ENCODE results near the gene TMEM151B.
"Not testable (repeated sequence)": the region's sequence is repeated elsewhere in the genome, so short reads cannot be mapped to it uniquely, and the experiment has no call there.

TMEM151B gene

GRCh38 chr6:44333942-44334341 lies 63.7 kb downstream of the TMEM151B start:
- DNase-seq (ENCODE audit: low read depth in 2 of 2): no peak

DNA sequence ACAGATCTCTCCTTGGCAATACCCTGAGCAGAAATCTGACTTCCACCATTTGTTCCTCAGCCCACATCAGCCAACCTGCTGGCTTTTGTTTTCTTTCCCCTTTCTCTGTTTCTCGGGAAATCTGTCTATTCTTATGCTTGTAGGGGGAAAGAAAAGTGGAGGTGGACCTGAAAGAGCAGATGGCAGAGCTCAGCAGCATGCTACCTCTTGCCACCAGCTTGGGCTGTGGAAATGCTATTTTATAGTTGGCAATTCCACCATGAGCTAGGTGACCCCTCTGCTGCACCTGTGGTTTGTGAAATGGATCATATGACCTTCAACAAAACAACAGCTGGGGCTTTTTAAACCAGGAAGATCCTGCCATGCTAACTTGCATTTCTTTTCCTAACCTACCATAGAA lies 65.4 kb downstream of the TMEM151B start:
- no peak for DNase-seq (ENCODE audit: low read depth in 2 of 2)

DNA sequence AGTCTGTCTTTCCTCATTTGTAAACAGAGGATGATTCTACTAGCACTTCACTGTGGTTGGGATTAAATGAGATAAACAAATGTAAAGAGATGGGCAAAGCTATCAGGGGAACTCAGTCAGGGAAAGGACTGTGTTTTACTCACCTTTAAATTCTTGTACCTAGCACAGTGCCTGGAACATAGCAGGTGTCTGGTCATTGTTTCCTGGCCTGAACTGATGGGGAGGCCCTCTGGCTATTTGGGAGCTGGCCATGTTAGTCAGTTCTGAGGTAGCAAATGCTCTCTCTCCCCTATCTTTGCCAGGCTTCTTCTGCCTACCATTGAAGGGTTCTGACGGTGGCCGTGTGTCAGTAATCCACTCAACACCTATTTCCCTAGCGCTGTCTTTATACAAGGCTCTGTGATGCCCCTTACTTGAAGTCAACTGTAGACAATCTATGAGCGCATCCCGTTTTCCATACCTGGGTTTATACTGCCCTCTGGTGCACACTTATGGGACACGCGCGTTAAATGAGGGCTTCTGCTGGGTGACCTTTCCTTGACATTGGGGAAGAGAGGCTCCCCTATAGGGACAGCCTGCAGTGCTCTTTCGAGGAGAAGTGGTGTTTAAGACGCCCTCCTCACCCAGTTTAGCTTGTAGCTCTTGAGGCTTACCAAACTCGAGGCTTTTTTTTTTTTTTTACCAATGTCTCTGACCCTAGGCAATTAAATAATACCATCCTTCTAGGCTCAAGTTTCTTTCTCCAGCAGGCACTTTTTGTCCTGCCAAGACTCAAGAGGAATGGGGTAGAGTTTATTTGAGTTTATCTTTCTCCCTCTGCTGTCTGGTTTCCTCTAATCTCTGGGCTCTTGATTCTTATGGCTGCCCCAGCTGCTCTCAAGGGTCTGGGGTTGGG lies 68.2 kb downstream of the TMEM151B start:
- DNase-seq (ENCODE audit: low read depth in 2 of 2): peak; percentile 32 to 35

DNA sequence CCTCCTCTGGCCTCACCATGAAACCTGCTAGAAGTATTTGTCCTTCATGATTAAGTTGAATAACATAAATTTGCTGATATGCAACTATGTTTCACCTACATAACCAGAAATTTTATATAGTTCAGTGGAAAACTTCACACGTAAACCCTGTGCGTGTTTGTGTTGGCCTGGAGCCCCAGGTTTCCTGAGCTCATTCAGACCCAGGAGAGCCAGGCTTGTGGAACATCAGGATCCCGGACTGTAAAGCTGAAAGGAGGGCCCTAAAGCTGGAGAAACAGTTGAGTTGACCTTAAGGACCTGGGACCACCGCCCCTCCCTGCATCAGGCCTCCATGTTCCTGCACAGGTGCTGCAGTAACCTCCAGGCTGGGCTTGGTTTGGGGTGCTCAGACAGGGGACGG lies 69.1 kb downstream of the TMEM151B start:
- no peak for DNase-seq (ENCODE audit: low read depth in 2 of 2)

- no peak for DNase-seq (ENCODE audit: low read depth in 2 of 2)
These were observed 69.7 kb downstream of the TMEM151B start for GRCh38 chr6:44339763-44340625.

- DNase-seq (ENCODE audit: low read depth in 2 of 2): no peak
These were observed 71.0 kb downstream of the TMEM151B start for GRCh38 chr6:44341095-44341890.

DNA sequence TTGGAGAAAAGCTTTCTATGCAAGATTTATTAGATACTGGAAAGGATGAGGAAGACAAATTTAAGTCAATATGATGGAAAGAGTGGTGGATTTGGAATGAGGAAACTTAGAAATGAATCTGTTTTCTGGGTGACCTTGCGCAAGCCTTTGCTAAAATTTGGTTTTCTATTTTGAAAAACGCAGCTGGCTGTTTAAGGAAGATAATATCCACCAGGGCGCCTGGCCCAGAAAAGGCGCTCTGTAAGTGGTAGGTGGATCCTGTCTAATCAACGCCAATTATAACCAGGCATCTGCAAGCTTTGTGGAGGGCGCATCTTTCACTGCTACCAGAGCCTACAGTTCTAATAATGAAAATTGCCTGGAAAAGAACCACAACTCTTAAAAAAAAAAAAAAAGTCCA lies 71.8 kb downstream of the TMEM151B start:
- no peak for DNase-seq (ENCODE audit: low read depth in 2 of 2)

DNA sequence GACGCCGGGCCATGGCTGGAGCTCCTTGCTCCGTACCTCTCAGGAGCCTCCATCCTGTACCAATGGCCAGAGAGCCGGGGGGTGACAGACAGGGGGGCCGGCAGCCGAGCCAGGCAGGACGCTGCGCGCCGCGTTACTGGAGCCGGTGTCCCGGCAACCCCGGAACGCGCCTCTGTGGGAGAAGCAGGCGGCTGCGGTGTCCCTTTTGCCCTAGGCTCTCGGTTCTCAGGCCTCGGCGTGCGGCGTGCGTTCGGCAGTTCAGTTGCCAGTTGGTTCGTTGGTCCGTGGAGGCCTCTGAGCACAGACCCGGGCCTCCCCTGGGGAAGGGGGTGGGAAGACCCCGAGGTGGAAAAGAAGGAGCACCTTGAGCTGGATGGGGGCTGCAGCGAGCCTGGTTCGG lies 72.2 kb downstream of the TMEM151B start, which contains the start of gene SPATS1:
Gene SPATS1, plus strand, starts transcription at position 162 of the 400 bp plus-strand sequence. CDS start 446 bp downstream, outside the sequence.
- no peak for DNase-seq (ENCODE audit: low read depth in 2 of 2)

- DNase-seq (ENCODE audit: low read depth in 2 of 2): not testable (repeated sequence)
These were observed 76.6 kb downstream of the TMEM151B start for GRCh38 chr6:44346818-44347217.

GRCh38 chr6:44349904-44350649 lies 79.8 kb downstream of the TMEM151B start:
- DNase-seq (ENCODE audit: low read depth in 2 of 2): no peak

DNA sequence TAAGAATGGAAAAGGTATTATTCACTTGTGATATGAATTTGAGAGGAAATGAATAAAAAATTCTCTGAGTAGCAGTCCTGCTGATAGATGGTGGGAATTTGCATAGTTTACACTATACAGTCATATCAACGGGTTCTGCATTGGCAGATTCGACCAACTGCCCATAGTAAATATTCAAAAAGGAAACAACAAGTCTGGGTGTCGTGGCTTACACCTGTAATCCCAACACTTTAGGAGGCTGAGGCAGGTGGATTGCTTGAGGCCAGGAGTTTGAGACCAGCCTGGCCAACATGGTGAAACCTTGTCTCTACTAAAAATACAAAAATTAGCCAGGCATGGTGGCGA lies 80.4 kb downstream of the TMEM151B start:
- DNase-seq (ENCODE audit: low read depth in 2 of 2): not testable (repeated sequence)

GRCh38 chr6:44352259-44352658 lies 82.0 kb downstream of the TMEM151B start:
- DNase-seq (ENCODE audit: low read depth in 2 of 2): no peak

DNA sequence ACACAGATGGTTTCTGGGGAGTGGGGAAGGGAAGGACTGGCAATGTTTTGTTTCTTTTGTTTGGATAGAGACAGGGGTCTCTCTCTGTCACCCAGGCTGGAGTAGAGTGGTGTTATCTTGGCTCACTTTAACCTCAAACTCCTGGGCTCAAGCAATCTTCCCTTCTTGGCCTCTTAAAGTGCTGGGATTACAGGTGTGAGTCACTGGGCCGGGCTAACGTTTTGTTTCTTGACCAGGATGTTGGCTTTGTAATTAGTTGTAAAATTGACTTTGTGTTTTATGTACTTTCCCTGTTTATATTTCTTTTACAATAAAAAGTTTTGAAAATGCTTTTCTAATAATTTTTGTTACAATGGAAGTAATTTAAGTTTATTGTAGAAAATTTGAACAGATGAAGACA lies 83.1 kb downstream of the TMEM151B start:
- no peak for DNase-seq (ENCODE audit: low read depth in 2 of 2)

DNA sequence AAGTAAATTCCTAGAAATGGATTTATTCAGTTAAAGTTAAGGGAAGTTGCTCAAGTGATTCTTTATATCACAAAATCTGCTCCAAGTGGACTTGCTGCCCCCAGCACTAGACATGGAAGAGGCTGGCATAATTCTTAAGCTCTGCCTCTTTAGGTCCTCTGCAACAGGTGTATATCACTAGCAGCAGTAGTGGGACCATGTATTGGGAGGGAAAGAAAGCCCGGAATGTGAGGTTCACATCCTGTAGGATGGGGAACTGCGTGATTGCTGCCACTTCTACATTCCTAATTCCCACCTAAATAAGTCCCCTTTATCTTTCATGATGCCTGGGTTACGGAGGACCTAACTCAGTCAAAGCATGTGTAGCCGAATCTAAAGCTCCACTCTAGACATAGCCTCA lies 85.4 kb downstream of the TMEM151B start:
- no peak for DNase-seq (ENCODE audit: low read depth in 2 of 2)

DNA sequence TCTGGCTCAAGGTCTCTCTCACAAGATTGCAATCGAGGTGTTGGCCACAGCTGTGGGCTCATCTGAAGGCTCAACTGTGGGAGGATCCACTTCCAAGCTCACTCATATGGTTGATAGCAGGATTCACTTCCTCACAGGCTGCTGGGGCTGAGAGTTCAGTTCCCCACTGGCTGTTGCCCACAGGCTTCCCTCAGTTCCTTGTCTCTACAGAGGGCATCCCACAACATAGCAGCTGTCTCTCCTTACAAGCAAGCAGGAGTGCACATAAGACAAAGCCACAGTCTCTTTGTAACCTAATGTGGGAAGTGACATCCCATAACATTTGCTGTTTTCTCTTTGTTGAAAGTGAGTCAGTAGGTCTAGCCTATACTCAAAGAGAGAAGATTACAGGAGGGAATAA lies 86.2 kb downstream of the TMEM151B start:
- no peak for DNase-seq (ENCODE audit: low read depth in 2 of 2)

Measured in activated CD8-positive, alpha-beta memory T cell treated with anti-CD3 and anti-CD28 coated beads for 4 hours (primary cell).